GM20000 (cell line): ENCODE data around the gene CDIPT.
"Not testable (repeated sequence)": the region's sequence is repeated elsewhere in the genome, so short reads cannot be mapped to it uniquely, and the experiment has no call there.

ENCODE experiments used
- DNase-seq: peaks from one replicate; pipeline ENCODE4 v3.0.0; 2012; ENCODE audit warnings: low spot score
- CTCF ChIP-seq: IDR thresholded peaks from 2 replicates; pipeline ENCODE4 v1.5.1; 2012; ENCODE audit warnings: mild to moderate bottlenecking, control low read depth; ENCODE audit errors: extremely low read depth, missing control alignments

Gene CDIPT

GRCh38 chr16:29892458-29892813 lies 29.4 kb upstream of the CDIPT start:
- no peak for DNase-seq
- TF ChIP-seq CTCF: no peak

GRCh38 chr16:29891525-29892457 lies 28.8 kb upstream of the CDIPT start:
- no peak for TF ChIP-seq CTCF
- DNase-seq: no peak

- DNase-seq: not testable (repeated sequence)
These were observed 26.3 kb upstream of the CDIPT start for GRCh38 chr16:29889372-29889771.

- DNase-seq: no peak
- no peak for TF ChIP-seq CTCF
These were observed 21.0 kb upstream of the CDIPT start for GRCh38 chr16:29883987-29884386.

GRCh38 chr16:29881050-29881449 lies 18.0 kb upstream of the CDIPT start:
- no peak for TF ChIP-seq CTCF
- DNase-seq: no peak

GRCh38 chr16:29878172-29878571 lies 15.1 kb upstream of the CDIPT start:
- TF ChIP-seq CTCF: no peak
- no peak for DNase-seq

GRCh38 chr16:29877266-29877961 lies 14.4 kb upstream of the CDIPT start:
- peak; percentile 80 for DNase-seq
- TF ChIP-seq CTCF: no peak
